GM21360 (cell line): ENCODE data around the gene RPS19BP1.

Source experiments
- ATAC-seq: cut with Tn5 transposase; IDR thresholded peaks from one replicate; pipeline ENCODE4 v1.9.1; 2021; ENCODE audit warnings: mild to moderate bottlenecking, moderate library complexity; ENCODE audit not compliant: unreplicated experiment

Gene RPS19BP1

DNA sequence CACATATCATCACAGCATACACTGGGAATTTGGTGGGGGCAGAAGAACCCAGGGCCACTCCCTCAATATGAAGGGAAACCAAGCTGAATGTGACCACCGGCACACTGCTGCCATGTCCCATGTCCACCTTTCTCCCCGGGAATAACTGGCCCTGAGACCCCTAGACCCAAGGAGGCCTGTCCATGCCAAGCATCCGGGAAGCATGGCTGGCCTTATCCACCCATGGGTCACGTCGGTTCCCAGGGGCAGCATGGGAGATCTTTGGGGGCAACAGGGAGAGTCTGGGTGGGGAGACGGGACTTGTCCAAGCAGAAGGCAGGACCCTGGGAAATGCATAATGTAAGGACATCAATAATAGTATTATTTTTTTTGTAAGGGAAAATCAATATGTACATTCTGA, 40.9 kb downstream of the RPS19BP1 start:
- ATAC-seq: no peak

DNA sequence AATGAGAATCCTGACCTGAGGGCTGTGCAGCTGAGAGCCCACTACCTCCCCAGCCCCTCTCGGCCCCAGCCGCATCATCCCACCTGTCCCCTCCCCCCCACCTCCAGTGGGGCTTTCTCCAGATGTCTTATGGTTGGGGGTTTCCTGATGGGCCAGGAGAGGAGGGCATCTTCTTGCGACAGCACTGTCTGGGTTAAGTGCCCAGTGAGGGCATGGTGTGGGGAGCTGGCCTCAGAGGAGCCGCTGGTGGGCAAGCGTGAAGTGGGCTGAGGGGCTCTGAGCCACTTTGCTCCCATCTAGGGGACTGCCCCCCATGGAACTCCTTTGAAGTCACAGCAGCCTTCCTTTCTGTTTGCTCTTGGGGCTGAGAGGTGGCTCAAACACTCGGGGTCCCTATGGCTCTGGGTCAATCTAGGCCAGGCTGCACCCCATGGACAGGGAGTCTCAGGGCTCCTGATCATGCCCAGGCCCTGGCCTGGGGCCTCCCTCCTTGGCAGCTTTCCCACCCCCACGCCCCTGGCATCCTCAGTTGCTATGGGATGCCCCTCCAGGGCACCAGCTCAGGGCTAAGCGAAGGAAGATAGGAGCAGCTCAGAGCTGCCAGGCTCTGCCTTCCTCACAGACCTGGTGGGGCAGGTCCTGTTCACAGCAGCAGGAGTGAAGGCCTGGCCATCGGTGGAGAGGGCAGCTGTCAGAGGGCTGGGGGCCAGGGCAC, 41.4 kb downstream of the RPS19BP1 start:
- ATAC-seq: no peak

DNA sequence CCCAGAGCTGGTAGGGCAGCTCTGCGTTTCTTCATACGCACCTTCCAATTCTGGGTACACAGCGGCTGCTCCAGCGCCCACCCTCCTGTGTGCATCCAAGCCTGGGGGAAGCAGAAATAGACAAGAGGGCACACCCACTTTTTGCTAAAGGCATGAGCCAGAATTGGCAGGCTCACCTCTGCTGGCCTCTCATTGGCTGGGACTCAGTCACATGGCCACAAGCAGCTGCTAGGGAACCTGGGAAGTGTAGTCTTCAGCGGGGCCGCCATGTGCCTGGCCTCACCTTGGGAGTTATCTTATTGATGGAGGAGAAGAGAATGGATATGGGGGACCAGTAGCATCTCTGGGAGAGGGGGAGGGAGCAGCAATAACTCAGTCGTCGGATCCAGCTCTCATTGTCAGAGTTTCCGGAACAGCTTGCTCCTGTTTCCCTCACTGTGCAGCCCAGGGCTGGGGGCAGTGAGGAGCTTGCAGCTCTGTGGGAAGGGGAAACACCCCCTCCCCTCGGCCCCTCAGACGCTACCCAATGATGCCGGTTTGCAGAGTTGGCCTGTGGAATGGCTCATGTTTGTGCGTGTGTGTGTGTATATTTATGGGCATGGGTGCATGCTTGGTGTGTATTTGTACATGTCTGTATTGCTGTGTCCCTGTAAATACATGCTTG, 42.3 kb downstream of the RPS19BP1 start:
- ATAC-seq: peak; percentile 71

DNA sequence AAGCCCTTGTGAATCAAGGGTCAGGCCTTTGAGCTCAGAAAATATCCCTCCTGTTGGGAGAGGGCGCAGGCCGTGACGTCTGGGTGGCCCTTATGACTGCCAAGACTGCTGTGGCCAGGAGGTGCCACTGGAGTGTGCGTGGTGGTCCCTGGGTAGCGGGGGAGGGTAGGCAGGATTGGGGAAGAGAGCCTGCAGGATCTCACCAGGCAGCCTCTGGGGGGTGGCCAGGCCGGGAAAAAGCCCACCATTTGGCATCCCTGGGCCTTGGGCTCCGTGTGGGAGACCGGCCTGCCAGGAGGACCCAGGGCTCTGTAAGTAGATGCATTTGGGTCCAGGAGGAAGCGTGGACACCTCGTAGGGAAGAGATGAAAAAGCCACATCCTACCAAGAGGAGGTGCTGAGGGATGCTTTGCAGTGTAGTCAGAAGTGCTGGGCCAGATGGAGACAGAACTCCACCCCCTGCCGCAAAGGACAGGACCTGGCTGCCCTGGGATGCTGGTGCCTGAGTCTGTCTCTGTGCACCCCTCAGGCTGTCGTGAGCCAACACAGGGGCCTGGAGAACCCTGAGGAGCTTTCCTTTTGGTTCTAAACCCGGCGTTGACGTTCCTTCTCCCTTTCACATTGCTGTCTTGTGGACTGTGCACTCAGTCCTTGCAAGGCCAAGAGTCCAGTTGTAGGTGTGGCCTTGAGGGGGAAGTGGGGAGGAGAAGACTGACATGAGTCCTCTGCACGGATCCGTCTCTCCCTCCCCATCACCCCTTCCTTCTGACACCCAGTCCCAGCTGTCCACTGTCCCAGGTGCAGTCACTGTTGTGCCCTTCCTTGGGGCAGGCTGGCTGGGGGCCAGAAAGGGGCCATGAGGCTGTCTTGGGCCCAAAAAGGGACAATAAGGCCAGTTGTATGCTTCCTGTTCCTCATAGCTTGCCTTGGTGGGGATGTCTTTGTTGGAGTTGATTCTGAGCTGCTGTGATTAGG, 43.2 kb downstream of the RPS19BP1 start:
- no peak for ATAC-seq

DNA sequence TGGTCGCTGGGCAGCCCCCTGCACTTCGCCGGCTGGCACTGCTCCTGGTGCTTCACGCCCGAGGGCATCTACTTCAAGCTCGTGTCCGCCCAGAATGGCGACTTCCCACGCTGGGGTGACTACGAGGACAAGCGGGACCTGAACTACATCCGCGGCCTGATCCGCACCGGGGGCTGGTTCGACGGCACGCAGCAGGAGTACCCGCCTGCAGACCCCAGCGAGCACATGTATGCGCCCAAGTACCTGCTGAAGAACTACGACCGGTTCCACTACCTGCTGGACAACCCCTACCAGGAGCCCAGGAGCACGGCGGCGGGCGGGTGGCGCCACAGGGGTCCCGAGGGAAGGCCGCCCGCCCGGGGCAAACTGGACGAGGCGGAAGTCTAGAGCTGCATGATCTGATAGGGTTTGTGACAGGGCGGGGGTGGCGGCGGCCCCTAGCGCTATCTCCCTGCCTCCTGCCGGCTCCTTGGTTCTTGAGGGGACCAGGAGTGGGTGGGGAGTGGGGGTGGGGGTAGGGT, 43.9 kb downstream of the RPS19BP1 start:
- no peak for ATAC-seq

DNA sequence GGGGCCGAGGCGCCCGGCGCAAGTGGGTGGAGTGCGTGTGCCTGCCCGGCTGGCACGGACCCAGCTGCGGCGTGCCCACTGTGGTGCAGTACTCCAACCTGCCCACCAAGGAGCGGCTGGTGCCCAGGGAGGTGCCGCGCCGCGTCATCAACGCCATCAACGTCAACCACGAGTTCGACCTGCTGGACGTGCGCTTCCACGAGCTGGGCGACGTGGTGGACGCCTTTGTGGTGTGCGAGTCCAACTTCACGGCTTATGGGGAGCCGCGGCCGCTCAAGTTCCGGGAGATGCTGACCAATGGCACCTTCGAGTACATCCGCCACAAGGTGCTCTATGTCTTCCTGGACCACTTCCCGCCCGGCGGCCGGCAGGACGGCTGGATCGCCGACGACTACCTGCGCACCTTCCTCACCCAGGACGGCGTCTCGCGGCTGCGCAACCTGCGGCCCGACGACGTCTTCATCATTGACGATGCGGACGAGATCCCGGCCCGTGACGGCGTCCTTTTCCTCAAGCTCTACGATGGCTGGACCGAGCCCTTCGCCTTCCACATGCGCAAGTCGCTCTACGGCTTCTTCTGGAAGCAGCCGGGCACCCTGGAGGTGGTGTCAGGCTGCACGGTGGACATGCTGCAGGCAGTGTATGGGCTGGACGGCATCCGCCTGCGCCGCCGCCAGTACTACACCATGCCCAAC, 44.6 kb downstream of the RPS19BP1 start:
- no peak for ATAC-seq

DNA sequence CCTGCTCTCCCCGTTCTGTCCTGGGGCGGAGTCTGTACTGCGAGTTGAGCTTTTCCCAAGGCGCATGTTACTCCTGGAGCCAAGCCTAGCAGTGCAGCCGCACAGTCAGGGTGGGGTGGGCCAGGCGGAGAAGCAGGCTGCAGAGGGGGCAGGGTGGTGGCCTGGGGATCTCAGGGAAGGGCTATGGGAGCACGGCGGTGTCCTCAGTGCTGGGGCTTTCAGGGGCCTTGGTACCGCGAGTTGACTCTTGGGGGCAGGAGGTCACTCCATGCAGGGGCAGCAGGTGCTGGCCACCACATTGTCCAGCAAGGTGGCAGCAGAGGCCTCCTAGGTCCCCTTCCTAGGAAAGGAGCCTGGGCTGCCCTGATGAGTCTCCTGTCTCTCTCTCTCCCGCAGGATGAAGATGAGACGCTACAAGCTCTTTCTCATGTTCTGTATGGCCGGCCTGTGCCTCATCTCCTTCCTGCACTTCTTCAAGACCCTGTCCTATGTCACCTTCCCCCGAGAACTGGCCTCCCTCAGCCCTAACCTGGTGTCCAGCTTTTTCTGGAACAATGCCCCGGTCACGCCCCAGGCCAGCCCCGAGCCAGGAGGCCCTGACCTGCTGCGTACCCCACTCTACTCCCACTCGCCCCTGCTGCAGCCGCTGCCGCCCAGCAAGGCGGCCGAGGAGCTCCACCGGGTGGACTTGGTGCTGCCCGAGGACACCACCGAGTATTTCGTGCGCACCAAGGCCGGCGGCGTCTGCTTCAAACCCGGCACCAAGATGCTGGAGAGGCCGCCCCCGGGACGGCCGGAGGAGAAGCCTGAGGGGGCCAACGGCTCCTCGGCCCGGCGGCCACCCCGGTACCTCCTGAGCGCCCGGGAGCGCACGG, 45.4 kb downstream of the RPS19BP1 start:
- ATAC-seq: no peak

DNA sequence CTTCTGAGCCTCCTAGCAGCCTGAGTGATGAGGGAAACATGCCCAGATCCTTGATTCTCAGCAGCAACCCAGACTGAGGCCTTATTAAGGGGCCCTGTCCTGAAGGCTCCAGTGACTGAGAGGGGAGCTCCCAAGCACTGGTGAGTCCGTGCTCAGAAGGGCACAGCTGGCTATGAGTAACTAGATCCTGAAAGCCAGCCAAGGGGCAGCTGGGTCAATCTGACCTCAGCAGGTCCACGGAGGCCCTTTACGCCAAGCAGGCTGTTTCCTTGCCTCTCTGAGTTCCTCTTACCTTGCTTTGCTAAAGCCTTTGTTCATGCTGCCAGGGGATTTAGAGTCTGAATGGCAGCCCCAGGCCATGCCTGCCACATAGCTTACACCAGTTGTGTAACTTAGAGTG, 49.8 kb downstream of the RPS19BP1 start:
- no peak for ATAC-seq

DNA sequence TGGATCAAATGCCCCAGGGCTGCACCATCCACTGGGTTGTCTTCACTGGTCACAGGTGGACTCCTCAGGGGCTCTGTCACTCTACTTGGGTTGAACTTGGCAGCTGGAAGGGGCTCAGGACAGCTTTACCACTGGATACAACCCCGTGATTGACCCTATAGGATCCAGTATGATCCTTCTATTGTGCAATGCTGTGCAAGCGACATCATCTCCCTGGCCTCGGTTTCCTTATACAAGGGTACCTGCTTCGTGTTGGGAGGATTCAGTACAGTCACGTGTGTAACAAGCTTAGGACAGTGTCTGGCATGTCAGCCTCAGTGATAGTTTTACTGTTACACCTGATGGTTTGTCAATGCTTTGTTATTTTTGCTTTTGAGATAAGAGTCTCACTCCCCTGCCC, 51.0 kb downstream of the RPS19BP1 start:
- no peak for ATAC-seq

DNA sequence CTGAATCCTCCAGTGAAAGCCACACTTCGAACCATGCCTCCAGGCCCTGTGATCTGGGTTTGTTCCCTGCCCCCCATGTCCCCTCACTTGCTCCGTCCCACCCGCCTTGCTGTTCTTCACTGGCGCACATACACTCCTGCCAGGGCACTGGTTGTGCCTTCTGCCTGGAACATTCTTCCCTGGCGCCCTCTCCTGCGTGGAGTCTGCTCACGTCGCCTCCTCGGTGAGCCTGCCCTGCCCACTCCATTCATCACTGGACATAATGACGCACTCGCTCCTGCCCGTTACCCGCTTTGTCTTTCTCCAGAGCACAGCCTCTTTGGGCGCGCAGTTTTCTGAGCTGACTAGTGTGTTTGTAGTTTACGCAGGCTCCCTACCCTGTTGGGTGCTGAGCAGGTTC, 51.5 kb downstream of the RPS19BP1 start:
- no peak for ATAC-seq

DNA sequence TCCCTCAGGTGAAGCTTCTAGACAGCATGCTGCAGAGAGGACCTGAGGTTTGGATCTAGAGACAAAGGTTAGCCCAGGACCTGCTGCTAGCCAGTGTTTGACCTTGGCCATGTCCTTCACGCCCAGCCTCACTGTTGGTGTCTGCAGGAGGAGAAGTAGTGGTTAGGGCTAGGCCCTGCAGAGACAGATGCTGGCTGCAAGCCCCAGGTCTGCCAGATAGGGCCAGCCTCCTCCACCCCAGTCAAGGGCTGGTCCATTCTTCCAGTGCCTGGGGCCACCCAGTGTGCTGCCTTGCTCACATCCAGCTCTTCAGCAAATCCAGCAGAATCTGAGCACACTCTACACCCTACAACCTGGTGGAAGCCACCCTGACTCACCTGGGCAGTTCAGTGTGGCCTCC, 52.0 kb downstream of the RPS19BP1 start:
- ATAC-seq: no peak

DNA sequence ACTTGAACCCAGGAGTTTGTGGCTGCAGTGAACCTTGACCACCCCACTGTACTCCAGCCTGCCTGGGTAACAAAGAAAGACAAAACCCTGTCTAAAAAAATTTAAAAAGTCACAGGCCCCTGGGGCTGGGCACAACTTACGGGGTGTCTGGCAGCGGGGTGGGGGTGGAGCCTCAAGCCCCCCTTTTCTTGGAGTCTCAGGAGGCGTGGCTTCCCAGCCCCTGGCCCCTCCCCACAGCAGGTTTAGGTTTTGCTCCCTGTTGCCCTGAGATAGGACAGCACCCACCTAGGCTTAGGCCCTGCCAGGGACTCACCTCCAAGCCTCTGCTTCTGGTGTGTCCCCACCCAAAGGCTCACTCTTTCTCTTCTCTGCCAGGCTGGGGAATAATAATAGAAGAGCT, 53.3 kb downstream of the RPS19BP1 start:
- no peak for ATAC-seq
